Loucy (cell line): ENCODE measurements around the gene SSH3.

Experiments
- H2AFZ ChIP-seq: fragments of 200-600 bp; sonication (generic); 2 replicates; pipeline ENCODE4 v1.6.0; 2016; ENCODE audit warnings: antibody characterized with exemption, mild to moderate bottlenecking, low read length, moderate library complexity
- H3F3A ChIP-seq: fragments of 200-600 bp; 2 replicates; pipeline ENCODE4 v1.6.0; 2016; ENCODE audit warnings: antibody characterized with exemption, low read depth, mild to moderate bottlenecking
- H3K27me3 ChIP-seq: fragments of 200-600 bp; sonication (generic); 2 replicates; pipeline ENCODE4 v1.6.1; 2014; ENCODE audit warnings: low read length, mild to moderate bottlenecking; ENCODE audit not compliant: insufficient read depth, poor library complexity, severe bottlenecking
- H3K36me3 ChIP-seq: fragments of 200-600 bp; sonication (generic); 2 replicates; pipeline ENCODE4 v1.6.1; 2016; ENCODE audit warnings: low read length; ENCODE audit not compliant: insufficient read depth
- H3K4me1 ChIP-seq: fragments of 200-600 bp; sonication (generic); 2 replicates; pipeline ENCODE4 v1.5.1; 2014; ENCODE audit warnings: low read length, mild to moderate bottlenecking; ENCODE audit not compliant: insufficient read depth, poor library complexity, severe bottlenecking
- H3K4me2 ChIP-seq: fragments of 200-600 bp; sonication (generic); 2 replicates; pipeline ENCODE4 v1.6.0; 2014; ENCODE audit warnings: antibody characterized with exemption, low read length, low read depth, mild to moderate bottlenecking; ENCODE audit not compliant: poor library complexity, severe bottlenecking
- H3K4me3 ChIP-seq: fragments of 200-600 bp; sonication (generic); 2 replicates; pipeline ENCODE4 v1.5.1; 2014; ENCODE audit warnings: low read length, mild to moderate bottlenecking, mixed read lengths; ENCODE audit not compliant: poor library complexity, severe bottlenecking
- H3K79me2 ChIP-seq: fragments of 200-600 bp; sonication (generic); 2 replicates; pipeline ENCODE4 v1.6.1; 2014; ENCODE audit warnings: low read length; ENCODE audit not compliant: insufficient read depth
- H3K9ac ChIP-seq: fragments of 200-600 bp; sonication (generic); 2 replicates; pipeline ENCODE4 v1.6.0; 2014; ENCODE audit warnings: mild to moderate bottlenecking, low read depth, low read length, moderate library complexity; ENCODE audit not compliant: poor library complexity, severe bottlenecking
- H3K9me2 ChIP-seq: fragments of 200-600 bp; sonication (generic); replicated peaks from 2 replicates; pipeline ENCODE4 v1.6.1; 2016; ENCODE audit warnings: low read depth, low read length, mixed read lengths
- H3K9me3 ChIP-seq: fragments of 200-600 bp; sonication (generic); 2 replicates; pipeline ENCODE4 v1.6.1; 2014; ENCODE audit warnings: mild to moderate bottlenecking, antibody characterized with exemption, low read length, low read depth; ENCODE audit not compliant: insufficient read depth
- H4K20me1 ChIP-seq: fragments of 200-600 bp; sonication (generic); 2 replicates; pipeline ENCODE4 v1.6.0; 2014; ENCODE audit warnings: antibody characterized with exemption, low read length, mild to moderate bottlenecking; ENCODE audit not compliant: insufficient read depth, poor library complexity, severe bottlenecking
- EZH2phosphoT487 ChIP-seq: fragments of 200-600 bp; IDR thresholded peaks from 2 replicates; pipeline ENCODE4 v1.6.1; 2018; ENCODE audit warnings: antibody characterized with exemption, mild to moderate bottlenecking, moderate library complexity, borderline replicate concordance
- TF ChIP-seq, protein P1 (sequence below): fragments of 200-600 bp; sonication (generic); conservative IDR thresholded peaks from 2 replicates; pipeline ENCODE4 v1.5.1; 2014; ENCODE audit warnings: mild to moderate bottlenecking, antibody characterized with exemption, low read length

Gene SSH3

DNA sequence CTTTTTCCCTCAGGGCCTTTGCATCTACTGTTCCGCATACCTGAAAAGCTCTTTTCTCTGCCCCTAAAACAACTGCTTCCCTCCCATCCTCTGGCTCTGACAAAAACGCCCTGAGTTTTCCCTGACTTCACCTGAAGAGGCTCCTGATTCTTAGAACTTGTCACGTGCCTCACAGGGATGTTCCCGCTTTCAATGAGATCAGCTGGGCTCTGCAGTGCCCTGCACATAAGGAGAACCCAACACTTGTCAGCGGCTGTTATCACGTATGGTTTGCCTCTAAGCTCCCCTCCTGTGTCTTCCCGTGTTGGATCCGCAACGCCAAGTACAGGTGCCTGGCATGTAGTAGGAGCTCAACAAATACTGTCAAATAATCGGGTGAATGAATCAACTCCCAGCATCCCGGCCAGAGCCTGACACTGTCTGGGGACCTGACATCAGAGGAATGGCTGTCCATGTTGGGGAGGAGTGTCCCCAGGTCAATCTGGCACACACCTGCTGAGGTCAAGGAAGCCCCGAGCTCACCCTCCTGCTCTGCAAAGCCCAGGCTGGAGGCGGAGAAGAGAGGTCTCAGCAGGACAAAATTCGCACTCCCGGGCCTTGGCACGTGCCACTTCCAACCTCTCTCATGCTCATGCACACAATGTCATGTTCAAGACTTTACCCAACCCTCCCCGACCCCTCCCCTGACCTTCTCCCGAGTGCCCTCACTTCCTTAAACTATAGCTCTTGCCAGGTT lies 41.2 kb upstream of the SSH3 start:
- H3F3A ChIP-seq: peaks cover 7% of the 10 kb centered on the region; the same call in 1 of the 2 replicates
- H3K79me2 ChIP-seq: peaks cover 6% of the 10 kb centered on the region
- peak overlapping the region; percentile 59 for H2AFZ ChIP-seq
- peak overlapping the region; percentile 66 for H3K4me2 ChIP-seq
- no peaks in the 10 kb centered on the region for H3K9me2 ChIP-seq
- peak overlapping the region; percentile 63 for H3K9ac ChIP-seq
- H3K27me3 ChIP-seq: no peaks in the 10 kb centered on the region
- H3K9me3 ChIP-seq: no peaks in the 10 kb centered on the region
- H3K36me3 ChIP-seq: peaks cover 2% of the 10 kb centered on the region; the same call in 1 of the 2 replicates
- peak overlapping the region; percentile 27 for H3K4me3 ChIP-seq
- TF ChIP-seq EZH2phosphoT487: no peak
- TF ChIP-seq, protein P1, sequence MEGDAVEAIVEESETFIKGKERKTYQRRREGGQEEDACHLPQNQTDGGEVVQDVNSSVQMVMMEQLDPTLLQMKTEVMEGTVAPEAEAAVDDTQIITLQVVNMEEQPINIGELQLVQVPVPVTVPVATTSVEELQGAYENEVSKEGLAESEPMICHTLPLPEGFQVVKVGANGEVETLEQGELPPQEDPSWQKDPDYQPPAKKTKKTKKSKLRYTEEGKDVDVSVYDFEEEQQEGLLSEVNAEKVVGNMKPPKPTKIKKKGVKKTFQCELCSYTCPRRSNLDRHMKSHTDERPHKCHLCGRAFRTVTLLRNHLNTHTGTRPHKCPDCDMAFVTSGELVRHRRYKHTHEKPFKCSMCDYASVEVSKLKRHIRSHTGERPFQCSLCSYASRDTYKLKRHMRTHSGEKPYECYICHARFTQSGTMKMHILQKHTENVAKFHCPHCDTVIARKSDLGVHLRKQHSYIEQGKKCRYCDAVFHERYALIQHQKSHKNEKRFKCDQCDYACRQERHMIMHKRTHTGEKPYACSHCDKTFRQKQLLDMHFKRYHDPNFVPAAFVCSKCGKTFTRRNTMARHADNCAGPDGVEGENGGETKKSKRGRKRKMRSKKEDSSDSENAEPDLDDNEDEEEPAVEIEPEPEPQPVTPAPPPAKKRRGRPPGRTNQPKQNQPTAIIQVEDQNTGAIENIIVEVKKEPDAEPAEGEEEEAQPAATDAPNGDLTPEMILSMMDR: no peak
- peaks cover 13% of the 10 kb centered on the region for H3K4me1 ChIP-seq
- H4K20me1 ChIP-seq: no peaks in the 10 kb centered on the region

DNA sequence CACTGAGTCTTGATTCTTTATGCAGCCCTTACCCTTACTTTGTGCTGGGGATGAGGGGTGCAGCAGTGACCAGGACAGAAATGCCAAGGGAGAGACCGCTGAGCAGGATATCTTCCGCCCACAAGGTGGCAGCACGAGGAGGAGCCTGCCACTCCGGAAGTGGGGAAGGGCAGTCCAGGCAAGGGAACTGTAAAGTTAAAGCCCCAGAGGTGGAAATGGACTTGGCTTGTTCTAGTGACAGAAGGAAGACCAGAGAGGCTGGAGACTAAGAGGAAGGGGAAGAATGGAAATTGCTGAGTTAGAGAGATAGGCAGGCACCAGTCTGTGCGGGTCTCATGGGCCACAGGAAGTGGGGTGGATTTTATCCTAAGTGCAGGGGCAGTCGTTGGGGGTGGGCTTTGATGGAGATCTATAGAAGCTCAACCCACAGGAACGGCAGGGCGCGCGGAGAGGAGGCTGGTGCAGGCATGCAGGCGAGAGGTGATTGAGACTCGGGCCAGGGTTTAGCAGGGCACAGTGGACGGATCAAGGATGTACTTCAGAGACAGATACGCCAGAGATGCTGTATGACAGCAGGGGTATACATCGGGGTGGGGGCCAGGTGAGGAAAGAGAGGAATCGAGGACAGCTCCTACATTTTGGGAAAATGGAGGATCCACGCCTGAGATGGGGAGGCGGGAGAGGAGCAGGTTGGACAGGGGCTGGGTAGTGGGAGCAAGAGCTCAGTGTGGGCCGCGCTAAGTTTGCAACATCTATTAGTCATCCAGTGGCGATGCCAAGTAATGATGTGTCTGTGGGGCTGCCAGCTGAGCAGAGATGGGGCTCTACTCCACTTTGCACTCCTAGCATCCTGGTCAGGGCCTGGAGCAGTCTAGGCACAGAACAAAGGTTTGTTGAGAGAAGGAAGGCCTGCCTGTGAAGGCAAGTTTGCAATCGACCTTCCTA lies 40.3 kb upstream of the SSH3 start:
- no peaks in the 10 kb centered on the region for H3K9me2 ChIP-seq
- no peaks in the 10 kb centered on the region for H3K27me3 ChIP-seq
- 0 out of 2 replicates have a peak, but pooled peaks cover 2% of the 10 kb centered on the region for H3F3A ChIP-seq
- peaks cover 15% of the 10 kb centered on the region for H3K79me2 ChIP-seq
- no peaks in the 10 kb centered on the region for H3K9me3 ChIP-seq
- H3K9ac ChIP-seq: peak overlapping the region; percentile 63
- H2AFZ ChIP-seq: peak overlapping the region; percentile 59
- peak overlapping the region; percentile 66 for H3K4me2 ChIP-seq
- H4K20me1 ChIP-seq: peaks cover 9% of the 10 kb centered on the region
- no peaks in the 10 kb centered on the region for H3K36me3 ChIP-seq
- peak overlapping the region; percentile 59 for H3K4me3 ChIP-seq
- no peak for TF ChIP-seq EZH2phosphoT487
- TF ChIP-seq, protein P1: peak; percentile 95
- H3K4me1 ChIP-seq: peaks cover 16% of the 10 kb centered on the region

DNA sequence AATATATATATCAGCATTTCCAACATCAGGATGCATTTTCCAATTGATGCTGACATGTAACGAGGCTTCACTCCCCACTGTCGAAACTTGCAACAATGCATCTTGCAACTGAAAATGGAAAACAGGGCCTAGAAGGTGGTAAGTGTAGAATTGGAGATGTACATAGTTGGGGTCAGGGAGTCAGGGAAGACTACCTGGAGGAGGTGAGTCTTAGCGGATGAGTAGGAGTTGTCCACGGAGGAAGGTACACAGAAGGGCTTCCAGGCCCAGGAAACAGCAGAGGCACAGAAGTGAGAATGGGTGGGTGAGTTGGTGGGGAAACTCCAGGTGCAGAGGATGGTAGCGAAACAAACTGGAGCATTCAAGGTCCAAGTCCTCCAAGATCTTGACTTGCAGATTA lies 39.1 kb upstream of the SSH3 start:
- Histone ChIP-seq H3K4me2 (no peak overlapping the region), H3K9me2 (no peaks in the 10 kb centered on the region), H3K36me3 (no peaks in the 10 kb centered on the region), H3K27me3 (no peaks in the 10 kb centered on the region), H3F3A (0 out of 2 replicates have a peak, but pooled peaks cover 4% of the 10 kb centered on the region), H2AFZ (no peak overlapping the region), H3K9me3 (no peaks in the 10 kb centered on the region), H3K4me1 (peaks cover 29% of the 10 kb centered on the region), H4K20me1 (peaks cover 20% of the 10 kb centered on the region), H3K79me2 (peaks cover 28% of the 10 kb centered on the region), H3K4me3 (no peak overlapping the region), H3K9ac (no peak overlapping the region)
- no peak for TF ChIP-seq EZH2phosphoT487
- TF ChIP-seq, protein P1: no peak
